ENCODE data around the gene SLC26A11. TPM values are rescaled to one million over a fixed set of nuclear protein-coding genes. Genes with fewer than 3 reads are reported as not detected.

SLC26A11 gene
- total and polyA plus RNA-seq, 2 donors from 2014 or later, result 11.3 to 24.5 TPM

DNA sequence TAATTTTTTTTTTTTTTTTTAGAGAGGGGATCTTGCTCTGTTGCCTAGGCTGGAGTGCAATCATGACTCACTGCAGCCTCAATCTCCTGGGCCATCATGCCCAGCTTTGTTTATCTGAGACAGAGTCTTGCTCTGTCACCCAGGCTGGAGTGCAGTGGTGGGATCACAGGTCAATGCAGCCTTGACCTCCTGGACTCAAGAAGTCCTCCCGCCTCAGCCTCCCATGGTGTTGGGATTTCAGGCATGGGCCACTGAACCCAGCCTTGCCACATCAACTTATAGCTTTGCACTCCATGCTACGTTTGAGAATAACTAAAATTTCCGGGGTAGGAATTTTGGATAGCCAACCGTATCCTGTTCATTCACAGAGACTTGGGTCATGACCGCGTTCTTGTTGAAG is 71.0 kb downstream of the SLC26A11 start:
- no peak overlapping the region for H3K27ac ChIP-seq (ENCODE audit: low read depth in 2 of 2, low read length in 2 of 2)
- H3K27me3 ChIP-seq (ENCODE audit: control insufficient read depth, insufficient read depth, low read length), result no peaks in the 10 kb centered on the region
- FAIRE-seq (no peak), DNase-seq (peak in 1 of 5 donors; percentile 69)
- H3K36me3 ChIP-seq (ENCODE audit: control insufficient read depth in 2 of 3, insufficient read depth in 3 of 3, low read length in 3 of 3), result peaks cover 3 to 56% (median 42%) of the 10 kb centered on the region in 3 donors
- no peak overlapping the region for H3K4me3 ChIP-seq (ENCODE audit: low read length in 3 of 3)
- no peaks in the 10 kb centered on the region for H3K4me1 ChIP-seq (ENCODE audit: control insufficient read depth in 2 of 3, insufficient read depth in 2 of 3, low read depth in 1 of 3, low read length in 3 of 3)
- H3K9ac ChIP-seq (ENCODE audit: low read length in 3 of 3), result no peak overlapping the region
- no peaks in the 10 kb centered on the region for H3K9me3 ChIP-seq (ENCODE audit: control insufficient read depth in 2 of 3, insufficient read depth in 1 of 3, low read length in 3 of 3)
- TF ChIP-seq, protein P1, sequence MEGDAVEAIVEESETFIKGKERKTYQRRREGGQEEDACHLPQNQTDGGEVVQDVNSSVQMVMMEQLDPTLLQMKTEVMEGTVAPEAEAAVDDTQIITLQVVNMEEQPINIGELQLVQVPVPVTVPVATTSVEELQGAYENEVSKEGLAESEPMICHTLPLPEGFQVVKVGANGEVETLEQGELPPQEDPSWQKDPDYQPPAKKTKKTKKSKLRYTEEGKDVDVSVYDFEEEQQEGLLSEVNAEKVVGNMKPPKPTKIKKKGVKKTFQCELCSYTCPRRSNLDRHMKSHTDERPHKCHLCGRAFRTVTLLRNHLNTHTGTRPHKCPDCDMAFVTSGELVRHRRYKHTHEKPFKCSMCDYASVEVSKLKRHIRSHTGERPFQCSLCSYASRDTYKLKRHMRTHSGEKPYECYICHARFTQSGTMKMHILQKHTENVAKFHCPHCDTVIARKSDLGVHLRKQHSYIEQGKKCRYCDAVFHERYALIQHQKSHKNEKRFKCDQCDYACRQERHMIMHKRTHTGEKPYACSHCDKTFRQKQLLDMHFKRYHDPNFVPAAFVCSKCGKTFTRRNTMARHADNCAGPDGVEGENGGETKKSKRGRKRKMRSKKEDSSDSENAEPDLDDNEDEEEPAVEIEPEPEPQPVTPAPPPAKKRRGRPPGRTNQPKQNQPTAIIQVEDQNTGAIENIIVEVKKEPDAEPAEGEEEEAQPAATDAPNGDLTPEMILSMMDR (IDR thresholded peaks at IDR 0.05; ENCODE audit: borderline replicate concordance, extremely low read depth, insufficient read depth), result no peak
- intact Hi-C loops (cut with DNase I), result no loop called here

DNA sequence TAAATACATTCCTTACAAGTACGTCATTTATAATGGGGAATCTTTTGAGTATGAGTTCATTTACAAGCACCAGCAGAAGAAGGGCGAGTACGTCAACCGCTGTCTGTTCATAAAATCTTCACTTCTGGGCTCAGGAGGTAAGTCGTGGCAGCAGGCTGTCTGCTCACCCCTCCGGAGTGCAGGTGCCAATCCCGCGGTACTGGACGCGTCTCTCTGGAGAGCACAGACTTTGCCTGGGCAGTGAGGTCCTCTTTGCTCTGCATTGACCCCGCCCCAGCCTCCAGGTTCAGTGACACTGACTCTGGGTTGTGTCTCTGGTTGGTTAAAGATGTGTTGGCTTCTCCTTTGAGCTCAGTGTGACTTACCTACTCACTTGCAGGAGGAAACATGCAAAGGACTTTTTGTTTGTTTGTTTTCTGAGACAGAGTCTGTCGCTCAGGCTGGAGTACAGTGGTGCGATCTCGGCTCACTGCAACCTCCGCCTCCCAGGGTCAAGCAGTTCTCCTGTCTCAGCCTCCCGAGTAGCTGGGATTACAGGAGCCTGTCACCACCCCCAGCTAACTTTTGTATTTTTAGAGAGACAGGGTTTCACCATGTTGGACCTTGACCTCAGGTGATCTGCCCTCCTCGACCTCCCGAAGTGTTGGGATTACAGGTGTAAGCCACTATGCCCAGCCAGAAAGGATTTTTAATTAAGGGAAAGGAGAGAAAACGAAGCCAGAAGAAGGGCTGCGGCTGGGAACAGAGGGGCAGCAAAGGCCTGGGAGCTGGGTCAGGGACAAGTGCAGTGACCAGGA is 71.7 kb downstream of the SLC26A11 start:
- TF ChIP-seq, protein P1 (IDR thresholded peaks at IDR 0.05; ENCODE audit: borderline replicate concordance, extremely low read depth, insufficient read depth), result no peak
- Histone ChIP-seq H3K27ac (ENCODE audit: low read depth in 2 of 2, low read length in 2 of 2) (no peak overlapping the region), H3K36me3 (ENCODE audit: control insufficient read depth in 2 of 3, insufficient read depth in 3 of 3, low read length in 3 of 3) (peaks cover 5 to 62% (median 48%) of the 10 kb centered on the region in 3 donors), H3K9me3 (ENCODE audit: control insufficient read depth in 2 of 3, insufficient read depth in 1 of 3, low read length in 3 of 3) (no peaks in the 10 kb centered on the region), H3K4me3 (ENCODE audit: low read length in 3 of 3) (no peak overlapping the region), H3K27me3 (ENCODE audit: control insufficient read depth, insufficient read depth, low read length) (no peaks in the 10 kb centered on the region), H3K4me1 (ENCODE audit: control insufficient read depth in 2 of 3, insufficient read depth in 2 of 3, low read depth in 1 of 3, low read length in 3 of 3) (no peaks in the 10 kb centered on the region), H3K9ac (ENCODE audit: low read length in 3 of 3) (no peak overlapping the region)
- intact Hi-C loops (cut with DNase I), result no loop called here
- FAIRE-seq (no peak), DNase-seq (peak in 1 of 5 donors; percentile 32)

DNA sequence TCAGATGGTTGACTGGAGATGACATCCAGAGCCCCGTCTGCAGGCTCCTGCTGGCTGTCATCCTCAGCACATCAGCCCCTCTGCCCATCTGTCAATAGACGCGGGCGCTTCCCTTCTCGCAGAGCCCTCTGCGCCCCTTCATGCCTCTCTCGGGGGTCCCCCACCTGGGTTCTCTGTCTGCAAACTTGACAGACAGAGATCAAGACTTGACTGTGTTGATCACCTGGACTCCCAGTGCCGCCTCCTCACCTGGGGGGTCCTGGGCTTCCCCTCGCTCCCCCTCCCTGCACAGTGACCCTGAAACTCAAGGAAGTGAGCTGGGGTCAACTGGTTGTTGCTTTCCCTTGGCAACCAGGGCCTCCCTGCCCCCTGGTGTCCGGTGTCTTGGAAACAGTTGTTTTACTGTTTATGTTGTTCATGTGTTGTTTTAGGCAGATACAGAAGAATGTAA is 72.3 kb downstream of the SLC26A11 start:
- H3K9ac ChIP-seq (ENCODE audit: low read length in 3 of 3), result no peak overlapping the region
- FAIRE-seq, result no peak
- TF ChIP-seq, protein P1 (IDR thresholded peaks at IDR 0.05; ENCODE audit: borderline replicate concordance, extremely low read depth, insufficient read depth), result no peak
- peaks cover 5 to 63% (median 48%) of the 10 kb centered on the region in 3 donors for H3K36me3 ChIP-seq (ENCODE audit: control insufficient read depth in 2 of 3, insufficient read depth in 3 of 3, low read length in 3 of 3)
- no peak overlapping the region for H3K27ac ChIP-seq (ENCODE audit: low read depth in 2 of 2, low read length in 2 of 2)
- intact Hi-C loops (cut with DNase I), result no loop called here
- no peaks in the 10 kb centered on the region for H3K9me3 ChIP-seq (ENCODE audit: control insufficient read depth in 2 of 3, insufficient read depth in 1 of 3, low read length in 3 of 3)
- no peak overlapping the region for H3K4me3 ChIP-seq (ENCODE audit: low read length in 3 of 3)
- DNase-seq, result peak; percentile 67 to 84 (median 73)
- H3K27me3 ChIP-seq (ENCODE audit: control insufficient read depth, insufficient read depth, low read length), result no peaks in the 10 kb centered on the region
- H3K4me1 ChIP-seq (ENCODE audit: control insufficient read depth in 2 of 3, insufficient read depth in 2 of 3, low read depth in 1 of 3, low read length in 3 of 3), result no peaks in the 10 kb centered on the region

All from kidney (tissue), 14 donors.